ENCODE measurements around the gene SKA1.
"Not testable (repeated sequence)": the region's sequence is repeated elsewhere in the genome, so short reads cannot be mapped to it uniquely, and the experiment has no call there.

SKA1 gene

DNA sequence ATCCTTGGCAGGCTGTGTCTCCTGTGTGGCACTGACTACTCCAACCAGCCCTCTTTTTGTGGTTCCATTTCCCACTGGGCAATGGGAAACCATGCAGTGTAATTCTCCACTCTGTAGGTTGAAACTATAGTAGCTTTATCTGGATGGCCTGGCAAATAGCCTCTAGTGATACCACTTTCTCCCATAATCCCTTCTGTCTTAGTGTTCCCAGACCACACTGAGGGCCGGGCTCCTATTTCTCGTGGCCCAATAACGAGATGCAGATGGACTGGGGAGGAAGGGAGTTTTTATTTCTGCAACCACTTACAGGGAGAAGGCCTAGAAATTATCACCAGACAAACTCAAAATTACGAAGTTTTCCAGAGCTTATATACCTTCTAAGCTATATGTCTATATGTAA is 24.7 kb downstream of the SKA1 start:
- DNase-seq (ENCODE audit: low read depth): no peak
- H3K4me3 ChIP-seq (ENCODE audit: low read depth, low read length): no peak overlapping the region
- TF ChIP-seq MYC (IDR thresholded peaks at IDR 0.05; ENCODE audit: low read depth, low read length): no peak
- TF ChIP-seq, protein P1, sequence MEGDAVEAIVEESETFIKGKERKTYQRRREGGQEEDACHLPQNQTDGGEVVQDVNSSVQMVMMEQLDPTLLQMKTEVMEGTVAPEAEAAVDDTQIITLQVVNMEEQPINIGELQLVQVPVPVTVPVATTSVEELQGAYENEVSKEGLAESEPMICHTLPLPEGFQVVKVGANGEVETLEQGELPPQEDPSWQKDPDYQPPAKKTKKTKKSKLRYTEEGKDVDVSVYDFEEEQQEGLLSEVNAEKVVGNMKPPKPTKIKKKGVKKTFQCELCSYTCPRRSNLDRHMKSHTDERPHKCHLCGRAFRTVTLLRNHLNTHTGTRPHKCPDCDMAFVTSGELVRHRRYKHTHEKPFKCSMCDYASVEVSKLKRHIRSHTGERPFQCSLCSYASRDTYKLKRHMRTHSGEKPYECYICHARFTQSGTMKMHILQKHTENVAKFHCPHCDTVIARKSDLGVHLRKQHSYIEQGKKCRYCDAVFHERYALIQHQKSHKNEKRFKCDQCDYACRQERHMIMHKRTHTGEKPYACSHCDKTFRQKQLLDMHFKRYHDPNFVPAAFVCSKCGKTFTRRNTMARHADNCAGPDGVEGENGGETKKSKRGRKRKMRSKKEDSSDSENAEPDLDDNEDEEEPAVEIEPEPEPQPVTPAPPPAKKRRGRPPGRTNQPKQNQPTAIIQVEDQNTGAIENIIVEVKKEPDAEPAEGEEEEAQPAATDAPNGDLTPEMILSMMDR (IDR thresholded peaks at IDR 0.05; ENCODE audit: low read depth, low read length): no peak
- no peak for TF ChIP-seq POLR2A (IDR thresholded peaks at IDR 0.05; ENCODE audit: extremely low read depth, insufficient read length)
- TF ChIP-seq, protein P2, sequence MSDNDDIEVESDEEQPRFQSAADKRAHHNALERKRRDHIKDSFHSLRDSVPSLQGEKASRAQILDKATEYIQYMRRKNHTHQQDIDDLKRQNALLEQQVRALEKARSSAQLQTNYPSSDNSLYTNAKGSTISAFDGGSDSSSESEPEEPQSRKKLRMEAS (IDR thresholded peaks at IDR 0.05; ENCODE audit: low read depth, low read length): no peak

DNA sequence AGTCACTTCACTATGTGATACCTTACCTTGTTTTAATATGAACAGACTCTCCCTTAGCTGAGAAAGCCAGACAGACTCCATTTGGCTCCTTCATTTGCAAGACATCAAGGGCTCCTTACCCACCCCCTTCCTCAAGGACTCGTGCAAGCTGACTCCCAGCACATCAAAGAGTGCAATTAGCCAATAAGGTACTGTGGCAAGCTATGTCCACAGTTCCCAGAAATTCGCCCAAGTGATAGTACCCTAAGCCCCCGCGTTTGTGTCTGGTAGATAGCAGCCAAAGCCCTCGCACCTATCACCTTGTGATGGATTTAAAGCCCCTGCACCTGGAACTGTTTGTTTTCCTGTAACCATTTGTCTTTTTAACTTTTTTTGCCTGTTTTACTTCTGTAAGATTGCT is 25.6 kb downstream of the SKA1 start:
- H3K4me3 ChIP-seq (ENCODE audit: low read depth, low read length); DNase-seq (ENCODE audit: low read depth): not testable (repeated sequence)

DNA sequence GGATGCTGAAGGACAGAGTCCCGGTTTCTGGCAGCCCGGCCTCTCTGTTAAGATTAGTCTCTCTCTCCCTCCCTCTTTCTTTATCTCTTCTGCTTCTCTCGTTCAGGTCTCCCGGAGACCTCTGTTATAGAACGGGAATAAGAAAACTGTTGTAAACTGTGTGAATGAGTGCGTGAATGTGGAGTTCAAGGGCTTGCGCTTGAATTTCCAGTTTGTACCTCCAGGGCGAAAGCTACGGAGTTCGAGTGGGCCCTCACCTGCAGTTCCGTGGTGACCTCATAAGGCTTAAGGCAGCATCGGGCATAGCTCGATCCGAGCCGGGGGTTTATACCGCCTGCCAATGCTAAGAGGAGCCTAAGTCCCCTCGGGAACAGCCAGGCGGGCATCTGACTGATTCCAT is 26.4 kb downstream of the SKA1 start:
- TF ChIP-seq POLR2A (IDR thresholded peaks at IDR 0.05; ENCODE audit: extremely low read depth, insufficient read length) (no peak), MYC (IDR thresholded peaks at IDR 0.05; ENCODE audit: low read depth, low read length) (no peak)
- TF ChIP-seq, protein P2 (IDR thresholded peaks at IDR 0.05; ENCODE audit: low read depth, low read length): no peak
- H3K4me3 ChIP-seq (ENCODE audit: low read depth, low read length): no peak overlapping the region
- DNase-seq (ENCODE audit: low read depth): no peak

DNA sequence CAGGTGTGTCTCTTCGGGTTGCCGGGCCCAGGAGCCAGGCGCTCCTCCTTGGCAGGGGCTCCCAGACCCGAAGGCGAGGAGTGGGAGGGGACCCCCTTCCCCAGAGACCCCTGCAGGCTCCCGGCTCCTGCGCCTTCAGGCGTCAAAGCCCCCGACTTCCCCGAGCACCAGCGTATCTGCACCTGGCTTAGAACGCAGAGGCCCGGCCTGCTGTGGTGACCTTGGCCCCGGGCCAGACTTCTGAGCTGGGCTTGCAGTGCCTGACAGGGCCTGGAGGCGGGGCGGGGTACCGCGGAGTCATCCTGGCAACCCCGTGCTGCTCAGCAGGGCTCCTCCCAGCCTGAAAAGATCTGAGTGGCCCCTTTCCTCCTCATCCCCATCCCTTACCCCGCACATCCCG is 27.0 kb downstream of the SKA1 start:
- no peak for TF ChIP-seq MYC (IDR thresholded peaks at IDR 0.05; ENCODE audit: low read depth, low read length)
- TF ChIP-seq, protein P1 (IDR thresholded peaks at IDR 0.05; ENCODE audit: low read depth, low read length): no peak
- H3K4me3 ChIP-seq (ENCODE audit: low read depth, low read length): no peak overlapping the region
- DNase-seq (ENCODE audit: low read depth): no peak

DNA sequence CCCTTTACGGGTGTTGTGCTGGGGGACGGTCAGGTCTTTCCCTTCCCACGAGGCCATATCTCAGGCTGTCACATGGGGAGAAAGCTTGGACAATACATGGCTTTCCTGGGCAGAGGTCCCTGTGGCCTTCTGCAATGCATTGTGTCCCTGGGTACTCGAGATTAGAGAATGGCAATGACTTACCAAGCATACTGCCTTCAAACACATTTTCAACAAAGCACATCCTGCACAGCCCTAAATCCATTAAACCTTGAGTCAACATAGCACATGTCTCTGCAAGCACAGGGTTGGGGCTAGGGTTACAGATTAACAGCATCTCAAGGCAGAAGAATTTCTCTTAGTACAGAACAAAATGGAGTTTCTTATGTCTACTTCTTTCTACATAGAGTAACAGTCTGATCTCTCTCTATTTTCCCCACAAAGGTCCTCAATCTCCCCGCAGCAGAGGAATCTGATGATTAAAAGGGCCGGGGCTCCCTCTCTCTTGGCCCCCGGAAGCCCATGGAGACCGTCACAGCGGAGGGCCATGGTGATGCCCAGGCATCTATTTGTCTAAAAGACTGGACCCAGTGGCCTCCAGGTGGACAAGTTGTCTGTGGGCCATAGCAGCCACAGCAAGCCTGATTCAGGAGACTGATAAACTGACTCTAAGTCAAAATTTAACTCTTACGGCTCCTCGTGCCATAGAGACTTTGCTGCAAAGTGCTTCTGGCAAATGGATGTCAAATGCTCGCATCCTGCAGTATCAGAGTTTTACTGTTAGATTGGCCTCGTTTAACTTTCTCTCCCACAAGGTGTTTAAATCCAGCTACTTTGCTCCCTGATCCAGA is 30.1 kb downstream of the SKA1 start:
- not testable (repeated sequence) for H3K4me3 ChIP-seq (ENCODE audit: low read depth, low read length); DNase-seq (ENCODE audit: low read depth)

DNA sequence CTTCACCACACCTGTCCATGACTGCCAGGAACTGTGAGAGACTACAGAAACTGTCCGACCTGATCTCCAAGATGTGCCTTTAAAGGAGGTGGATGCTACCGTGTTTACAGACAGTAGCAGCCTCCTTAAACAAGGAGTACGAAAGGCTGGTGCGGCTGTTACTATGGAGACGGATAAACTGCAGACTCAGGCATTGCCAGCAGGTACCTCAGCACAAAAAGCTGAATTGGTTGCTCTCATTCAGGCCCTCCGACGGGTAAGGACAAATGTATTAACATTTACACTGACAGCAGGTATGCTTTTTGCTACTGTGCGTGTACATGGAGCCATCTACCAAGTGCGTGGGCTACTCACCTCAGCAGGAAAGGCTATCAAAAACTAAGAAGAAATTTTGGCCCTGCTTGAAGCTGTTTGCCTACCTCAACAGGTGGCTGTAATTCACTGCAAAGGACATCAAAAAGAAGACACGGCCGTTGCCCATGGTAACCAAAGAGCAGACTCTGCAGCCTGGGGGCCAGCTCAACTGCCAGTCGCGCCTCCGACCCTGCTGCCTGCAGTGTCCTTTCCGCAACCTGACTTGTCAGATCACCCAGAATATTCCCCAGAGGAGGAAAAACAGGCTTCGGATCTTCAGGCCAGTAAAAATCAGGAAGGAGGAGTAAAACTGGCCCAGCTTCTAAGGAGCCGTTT is 30.9 kb downstream of the SKA1 start:
- DNase-seq (ENCODE audit: low read depth): no peak
- TF ChIP-seq, protein P2 (IDR thresholded peaks at IDR 0.05; ENCODE audit: low read depth, low read length): no peak
- TF ChIP-seq POLR2A (IDR thresholded peaks at IDR 0.05; ENCODE audit: extremely low read depth, insufficient read length): no peak
- TF ChIP-seq, protein P1 (IDR thresholded peaks at IDR 0.05; ENCODE audit: low read depth, low read length): no peak
- no peak overlapping the region for H3K4me3 ChIP-seq (ENCODE audit: low read depth, low read length)

DNA sequence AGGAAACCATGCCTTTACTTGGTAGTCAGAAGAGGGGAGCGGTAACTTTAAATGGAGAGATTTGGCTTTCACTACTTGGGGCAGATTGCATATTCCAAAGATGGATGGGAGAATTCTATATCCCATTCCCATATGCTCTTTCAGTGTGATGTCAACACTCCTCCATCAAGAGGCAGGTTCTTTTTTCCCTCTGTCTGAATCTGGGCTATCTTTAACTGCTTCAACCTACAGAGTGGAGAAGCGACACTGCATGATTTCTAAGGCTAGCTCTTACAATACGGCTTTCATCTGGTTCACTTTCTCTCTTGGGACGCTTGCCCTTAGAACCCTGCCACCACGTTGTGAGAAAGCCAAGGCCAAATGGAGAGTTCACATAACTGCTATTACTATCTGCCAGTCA is 34.4 kb downstream of the SKA1 start:
- H3K4me3 ChIP-seq (ENCODE audit: low read depth, low read length): no peak overlapping the region
- TF ChIP-seq, protein P2 (IDR thresholded peaks at IDR 0.05; ENCODE audit: low read depth, low read length): no peak
- TF ChIP-seq, protein P1 (IDR thresholded peaks at IDR 0.05; ENCODE audit: low read depth, low read length): no peak
- TF ChIP-seq POLR2A (IDR thresholded peaks at IDR 0.05; ENCODE audit: extremely low read depth, insufficient read length) (no peak), MYC (IDR thresholded peaks at IDR 0.05; ENCODE audit: low read depth, low read length) (no peak)
- no peak for DNase-seq (ENCODE audit: low read depth)
